ENCODE data around the gene DAB2IP.
A peak's percentile ranks its signal among the peaks of the same experiment; 100 is the strongest.

- TF ChIP-seq CTCF (IDR thresholded peaks at IDR 0.05; ENCODE audit: poor library complexity, severe bottlenecking) (peak; percentile 60), REST (IDR thresholded peaks at IDR 0.05; ENCODE audit: borderline replicate concordance) (no peak), EZH2 (IDR thresholded peaks at IDR 0.05; ENCODE audit: borderline replicate concordance, insufficient read depth, low read length, poor library complexity, severe bottlenecking) (no peak), TAF1 (IDR thresholded peaks at IDR 0.05; ENCODE audit: low read depth) (no peak)
Measured at GRCh38 chr9:121744002-121744686, 92.7 kb downstream of the DAB2IP start.

All from neural cell (in vitro differentiated cells).